ENCODE results near the gene PPP2R5C.
"Not testable (repeated sequence)": the region's sequence is repeated elsewhere in the genome, so short reads cannot be mapped to it uniquely, and the experiment has no call there.

The PPP2R5C gene

GRCh38 chr14:101761032-101761880, at the start of gene PPP2R5C:
Gene PPP2R5C, plus strand, starts transcription at chr14:101761709. Its CDS starts 185 bp downstream, at chr14:101761894.
- peak within 1 kb of the TSS; percentile 85 for H3K4me3 Mint-ChIP-seq
- peaks cover 13% of the 10 kb centered on the region for H3K36me3 Mint-ChIP-seq (ENCODE audit: low read depth)
- H3K9me3 Mint-ChIP-seq, result no peaks in the 10 kb centered on the region
- H3K27ac Mint-ChIP-seq, result peak within 1 kb of the TSS; percentile 37
- H3K27me3 Mint-ChIP-seq, result no peaks in the 10 kb centered on the region
- H3K4me1 Mint-ChIP-seq (ENCODE audit: low read depth), result peaks cover 40% of the 10 kb centered on the region

GRCh38 chr14:101711857-101712233, 49.7 kb upstream of the PPP2R5C start:
- H3K27me3 Mint-ChIP-seq; H3K9me3 Mint-ChIP-seq; H3K27ac Mint-ChIP-seq; H3K36me3 Mint-ChIP-seq (ENCODE audit: low read depth); H3K4me3 Mint-ChIP-seq: not testable (repeated sequence)
- H3K4me1 Mint-ChIP-seq (ENCODE audit: low read depth), result peaks cover 32% of the 10 kb centered on the region

- not testable (repeated sequence) for H3K27me3 Mint-ChIP-seq; H3K4me3 Mint-ChIP-seq; H3K9me3 Mint-ChIP-seq; H3K36me3 Mint-ChIP-seq (ENCODE audit: low read depth); H3K27ac Mint-ChIP-seq
- H3K4me1 Mint-ChIP-seq (ENCODE audit: low read depth), result peaks cover 28% of the 10 kb centered on the region
Measured at GRCh38 chr14:101712341-101712740, 49.2 kb upstream of the PPP2R5C start.

GRCh38 chr14:101713091-101713490, 48.4 kb upstream of the PPP2R5C start:
- not testable (repeated sequence) for H3K9me3 Mint-ChIP-seq; H3K4me3 Mint-ChIP-seq; H3K36me3 Mint-ChIP-seq (ENCODE audit: low read depth); H3K27me3 Mint-ChIP-seq; H3K27ac Mint-ChIP-seq
- peaks cover 23% of the 10 kb centered on the region for H3K4me1 Mint-ChIP-seq (ENCODE audit: low read depth)

- Mint-ChIP-seq H3K4me3 (no peak overlapping the region), H3K4me1 (ENCODE audit: low read depth) (peaks cover 23% of the 10 kb centered on the region), H3K36me3 (ENCODE audit: low read depth) (no peaks in the 10 kb centered on the region), H3K9me3 (no peaks in the 10 kb centered on the region), H3K27ac (no peak overlapping the region), H3K27me3 (no peaks in the 10 kb centered on the region)
Measured at GRCh38 chr14:101713621-101714349, 47.7 kb upstream of the PPP2R5C start.

GRCh38 chr14:101714394-101714793, 47.1 kb upstream of the PPP2R5C start:
- Mint-ChIP-seq H3K36me3 (ENCODE audit: low read depth) (no peaks in the 10 kb centered on the region), H3K9me3 (no peaks in the 10 kb centered on the region), H3K4me3 (no peak overlapping the region), H3K27ac (no peak overlapping the region), H3K27me3 (no peaks in the 10 kb centered on the region), H3K4me1 (ENCODE audit: low read depth) (peaks cover 26% of the 10 kb centered on the region)

- Mint-ChIP-seq H3K4me3 (no peak overlapping the region), H3K27ac (no peak overlapping the region), H3K9me3 (no peaks in the 10 kb centered on the region), H3K36me3 (ENCODE audit: low read depth) (no peaks in the 10 kb centered on the region), H3K4me1 (ENCODE audit: low read depth) (peaks cover 30% of the 10 kb centered on the region), H3K27me3 (no peaks in the 10 kb centered on the region)
Measured at GRCh38 chr14:101715210-101716076, 46.1 kb upstream of the PPP2R5C start.

GRCh38 chr14:101716077-101716950, 45.2 kb upstream of the PPP2R5C start:
- Mint-ChIP-seq H3K36me3 (ENCODE audit: low read depth) (no peaks in the 10 kb centered on the region), H3K27ac (no peak overlapping the region), H3K4me3 (no peak overlapping the region), H3K27me3 (no peaks in the 10 kb centered on the region), H3K4me1 (ENCODE audit: low read depth) (peaks cover 25% of the 10 kb centered on the region), H3K9me3 (no peaks in the 10 kb centered on the region)

GRCh38 chr14:101716956-101717662, 44.4 kb upstream of the PPP2R5C start:
- no peaks in the 10 kb centered on the region for H3K27me3 Mint-ChIP-seq
- peaks cover 33% of the 10 kb centered on the region for H3K4me1 Mint-ChIP-seq (ENCODE audit: low read depth)
- H3K9me3 Mint-ChIP-seq, result no peaks in the 10 kb centered on the region
- H3K4me3 Mint-ChIP-seq, result no peak overlapping the region
- no peak overlapping the region for H3K27ac Mint-ChIP-seq
- no peaks in the 10 kb centered on the region for H3K36me3 Mint-ChIP-seq (ENCODE audit: low read depth)

- no peaks in the 10 kb centered on the region for H3K9me3 Mint-ChIP-seq
Measured at GRCh38 chr14:101717663-101718490, 43.6 kb upstream of the PPP2R5C start.

GRCh38 chr14:101719045-101719645, 42.4 kb upstream of the PPP2R5C start:
- Mint-ChIP-seq H3K36me3 (ENCODE audit: low read depth) (no peaks in the 10 kb centered on the region), H3K9me3 (no peaks in the 10 kb centered on the region), H3K4me1 (ENCODE audit: low read depth) (peaks cover 38% of the 10 kb centered on the region), H3K4me3 (no peak overlapping the region), H3K27me3 (no peaks in the 10 kb centered on the region), H3K27ac (no peak overlapping the region)

More at GRCh38 chr14:101717663-101718490, 43.6 kb upstream of the PPP2R5C start:
- Mint-ChIP-seq H3K4me1 (ENCODE audit: low read depth) (peaks cover 39% of the 10 kb centered on the region), H3K27me3 (no peaks in the 10 kb centered on the region), H3K27ac (no peak overlapping the region), H3K36me3 (ENCODE audit: low read depth) (no peaks in the 10 kb centered on the region), H3K4me3 (no peak overlapping the region)

GRCh38 chr14:101719708-101720107, 41.8 kb upstream of the PPP2R5C start:
- H3K4me1 Mint-ChIP-seq (ENCODE audit: low read depth), result peaks cover 38% of the 10 kb centered on the region
- no peaks in the 10 kb centered on the region for H3K27me3 Mint-ChIP-seq
- no peak overlapping the region for H3K4me3 Mint-ChIP-seq
- no peaks in the 10 kb centered on the region for H3K9me3 Mint-ChIP-seq
- H3K36me3 Mint-ChIP-seq (ENCODE audit: low read depth), result no peaks in the 10 kb centered on the region
- H3K27ac Mint-ChIP-seq, result no peak overlapping the region

- Mint-ChIP-seq H3K27me3 (no peaks in the 10 kb centered on the region), H3K4me3 (no peak overlapping the region)
Measured at GRCh38 chr14:101721111-101721510, 40.4 kb upstream of the PPP2R5C start.

More at GRCh38 chr14:101721111-101721510, 40.4 kb upstream of the PPP2R5C start:
- H3K9me3 Mint-ChIP-seq, result no peaks in the 10 kb centered on the region
- no peaks in the 10 kb centered on the region for H3K36me3 Mint-ChIP-seq (ENCODE audit: low read depth)
- H3K27ac Mint-ChIP-seq, result no peak overlapping the region
- H3K4me1 Mint-ChIP-seq (ENCODE audit: low read depth), result peaks cover 43% of the 10 kb centered on the region
